Upper lobe of left lung (tissue), 4 donors: ENCODE data around the gene OSBP2.

Experiments used
- POLR2A ChIP-seq, 4 donors: fragments of 450-650 bp; IDR thresholded peaks; one replicate each; pipeline ENCODE4 v1.5.1; 2016 to 2017; ENCODE audit warnings: antibody characterized with exemption in 4 of 4, mild to moderate bottlenecking in 2 of 4
- POLR2AphosphoS5 ChIP-seq, 2 donors: sonication (generic); formaldehyde crosslinking; IDR thresholded peaks; one replicate each; pipeline ENCODE4 v1.5.1; 2017; ENCODE audit warnings: antibody characterized with exemption in 2 of 2
- TF ChIP-seq, protein P1 (sequence below), 6 experiments: fragments of 450-650 bp in 4 of 6; fragments of 200-600 bp in 2 of 6; sonication (generic) in 2 of 6; IDR thresholded peaks; one replicate each; pipeline ENCODE4 v1.5.1; 2016 to 2019; ENCODE audit warnings: antibody characterized with exemption in 6 of 6

DNA sequence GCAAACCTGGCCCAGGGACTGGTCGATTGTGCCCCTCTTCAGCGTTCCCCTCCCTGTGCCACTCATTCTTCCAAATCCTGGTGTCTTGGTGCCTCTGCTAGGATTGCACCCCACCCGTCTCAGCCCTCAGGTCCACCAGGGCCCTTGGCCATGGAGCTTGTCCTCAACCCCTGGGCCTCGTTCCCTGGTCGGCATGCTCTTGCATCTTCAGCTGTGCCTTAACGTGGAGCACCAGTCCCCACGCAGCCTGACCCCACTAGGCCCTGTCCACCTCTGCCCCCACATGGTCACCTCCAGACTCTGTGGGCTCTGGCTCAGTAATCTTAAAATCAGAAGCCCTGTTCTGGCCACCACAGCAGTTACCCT lies 61.1 kb downstream of the OSBP2 start:
- no peak for TF ChIP-seq POLR2A (IDR thresholded peaks at IDR 0.05)
- TF ChIP-seq, protein P1, sequence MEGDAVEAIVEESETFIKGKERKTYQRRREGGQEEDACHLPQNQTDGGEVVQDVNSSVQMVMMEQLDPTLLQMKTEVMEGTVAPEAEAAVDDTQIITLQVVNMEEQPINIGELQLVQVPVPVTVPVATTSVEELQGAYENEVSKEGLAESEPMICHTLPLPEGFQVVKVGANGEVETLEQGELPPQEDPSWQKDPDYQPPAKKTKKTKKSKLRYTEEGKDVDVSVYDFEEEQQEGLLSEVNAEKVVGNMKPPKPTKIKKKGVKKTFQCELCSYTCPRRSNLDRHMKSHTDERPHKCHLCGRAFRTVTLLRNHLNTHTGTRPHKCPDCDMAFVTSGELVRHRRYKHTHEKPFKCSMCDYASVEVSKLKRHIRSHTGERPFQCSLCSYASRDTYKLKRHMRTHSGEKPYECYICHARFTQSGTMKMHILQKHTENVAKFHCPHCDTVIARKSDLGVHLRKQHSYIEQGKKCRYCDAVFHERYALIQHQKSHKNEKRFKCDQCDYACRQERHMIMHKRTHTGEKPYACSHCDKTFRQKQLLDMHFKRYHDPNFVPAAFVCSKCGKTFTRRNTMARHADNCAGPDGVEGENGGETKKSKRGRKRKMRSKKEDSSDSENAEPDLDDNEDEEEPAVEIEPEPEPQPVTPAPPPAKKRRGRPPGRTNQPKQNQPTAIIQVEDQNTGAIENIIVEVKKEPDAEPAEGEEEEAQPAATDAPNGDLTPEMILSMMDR (IDR thresholded peaks at IDR 0.05): no peak
- no peak for TF ChIP-seq POLR2AphosphoS5 (IDR thresholded peaks at IDR 0.05)
